ENCODE data around the gene CFDP1.

The CFDP1 gene

DNA sequence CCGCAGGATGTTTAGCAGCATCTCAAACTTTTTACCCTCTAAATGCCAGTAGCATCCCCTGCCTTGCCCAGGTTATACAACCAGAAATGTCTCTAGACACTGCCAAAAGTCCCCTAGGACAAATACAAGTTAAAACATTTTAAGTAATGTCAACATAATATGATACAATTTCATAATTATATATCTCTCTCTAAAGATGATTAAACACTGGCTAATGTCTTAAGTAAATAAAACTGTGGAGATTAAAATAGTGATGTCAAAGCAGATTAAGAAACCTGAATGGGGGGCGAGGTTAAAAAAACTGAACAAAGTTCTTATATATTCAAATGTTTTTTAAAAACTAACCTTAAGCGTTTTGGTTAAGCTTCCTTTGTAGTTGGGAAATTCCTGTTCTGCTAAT is 62.1 kb downstream of the CFDP1 start:
- H2BK15ac ChIP-seq (replicated peaks; ENCODE audit: low read depth): no peak overlapping the region
- WGBS (ENCODE audit: extremely low coverage, insufficient coverage, low lambda C conversion rate): no CpG with 5 or more reads among the region's 3 CpGs
- no peak overlapping the region for H4K5ac ChIP-seq (ENCODE audit: low read length)
- no peak overlapping the region for H3K4me3 ChIP-seq (ENCODE audit: low read length)
- H3K79me2 ChIP-seq (ENCODE audit: control insufficient read depth, insufficient read depth, low read length): no peaks in the 10 kb centered on the region
- no peak overlapping the region for H2BK120ac ChIP-seq (ENCODE audit: low read depth, low read length)
- H2AK5ac ChIP-seq (ENCODE audit: low read length): no peak overlapping the region
- no peaks in the 10 kb centered on the region for H3K79me1 ChIP-seq (ENCODE audit: low read length)
- H3K4ac ChIP-seq (ENCODE audit: low read depth, low read length): no peak overlapping the region
- H2BK5ac ChIP-seq (ENCODE audit: low read length): no peak overlapping the region
- H3K56ac ChIP-seq (ENCODE audit: low read length): no peak overlapping the region
- no peak overlapping the region for H3K4me2 ChIP-seq (ENCODE audit: low read length)
- H3K36me3 ChIP-seq (ENCODE audit: control insufficient read depth, insufficient read depth, low read length): no peaks in the 10 kb centered on the region
- H3K27ac ChIP-seq (ENCODE audit: low read depth, low read length): no peak overlapping the region
- no peak overlapping the region for H3K23ac ChIP-seq (ENCODE audit: low read length)
- H3K18ac ChIP-seq (ENCODE audit: low read length): no peak overlapping the region
- H4K8ac ChIP-seq (ENCODE audit: low read depth, low read length): no peak overlapping the region
- H3K9ac ChIP-seq (ENCODE audit: low read length): no peak overlapping the region
- H3K27me3 ChIP-seq (ENCODE audit: insufficient read depth, low read length, poor library complexity): no peaks in the 10 kb centered on the region
- H3K4me1 ChIP-seq (ENCODE audit: control insufficient read depth, low read depth, low read length): no peaks in the 10 kb centered on the region
- no peak for DNase-seq

DNA sequence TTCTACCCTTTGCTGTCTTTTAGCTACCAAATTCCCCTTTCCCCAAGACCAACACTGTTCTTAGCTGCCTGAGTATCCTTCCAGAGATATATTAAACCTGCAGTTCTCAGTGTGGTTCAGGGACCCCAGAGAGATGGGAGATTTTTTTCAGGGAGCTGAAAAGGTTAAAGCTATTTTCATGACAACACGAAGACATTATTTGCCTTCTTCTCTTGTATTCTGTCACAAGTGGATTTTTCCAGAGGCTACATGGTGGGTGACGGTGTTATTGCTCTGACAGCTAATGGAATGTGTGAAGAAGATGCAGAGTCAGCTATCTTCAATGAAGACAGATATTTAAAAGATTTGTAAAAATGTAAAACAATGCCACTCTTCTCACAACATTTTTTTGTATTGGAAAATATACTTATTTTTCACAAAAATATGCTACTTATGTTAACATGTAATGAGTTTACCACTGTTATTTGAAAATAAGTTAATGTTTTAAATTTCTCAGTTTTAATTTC is 69.0 kb downstream of the CFDP1 start:
- no CpG with 5 or more reads among the region's 2 CpGs for WGBS (ENCODE audit: extremely low coverage, insufficient coverage, low lambda C conversion rate)
- no peak overlapping the region for H3K56ac ChIP-seq (ENCODE audit: low read length)
- no peak overlapping the region for H2BK120ac ChIP-seq (ENCODE audit: low read depth, low read length)
- no peak overlapping the region for H3K18ac ChIP-seq (ENCODE audit: low read length)
- no peaks in the 10 kb centered on the region for H3K36me3 ChIP-seq (ENCODE audit: control insufficient read depth, insufficient read depth, low read length)
- no peak for DNase-seq
- H3K4me2 ChIP-seq (ENCODE audit: low read length): no peak overlapping the region
- no peak overlapping the region for H2AK5ac ChIP-seq (ENCODE audit: low read length)
- H4K8ac ChIP-seq (ENCODE audit: low read depth, low read length): no peak overlapping the region
- no peak overlapping the region for H4K5ac ChIP-seq (ENCODE audit: low read length)
- H3K79me2 ChIP-seq (ENCODE audit: control insufficient read depth, insufficient read depth, low read length): no peaks in the 10 kb centered on the region
- H2BK5ac ChIP-seq (ENCODE audit: low read length): no peak overlapping the region
- no peaks in the 10 kb centered on the region for H3K79me1 ChIP-seq (ENCODE audit: low read length)
- no peak overlapping the region for H3K4me3 ChIP-seq (ENCODE audit: low read length)
- H3K23ac ChIP-seq (ENCODE audit: low read length): no peak overlapping the region
- H3K9ac ChIP-seq (ENCODE audit: low read length): no peak overlapping the region
- H3K27ac ChIP-seq (ENCODE audit: low read depth, low read length): no peak overlapping the region
- no peaks in the 10 kb centered on the region for H3K27me3 ChIP-seq (ENCODE audit: insufficient read depth, low read length, poor library complexity)
- H2BK15ac ChIP-seq (replicated peaks; ENCODE audit: low read depth): no peak overlapping the region
- H3K4me1 ChIP-seq (ENCODE audit: control insufficient read depth, low read depth, low read length): no peaks in the 10 kb centered on the region
- H3K4ac ChIP-seq (ENCODE audit: low read depth, low read length): no peak overlapping the region

DNA sequence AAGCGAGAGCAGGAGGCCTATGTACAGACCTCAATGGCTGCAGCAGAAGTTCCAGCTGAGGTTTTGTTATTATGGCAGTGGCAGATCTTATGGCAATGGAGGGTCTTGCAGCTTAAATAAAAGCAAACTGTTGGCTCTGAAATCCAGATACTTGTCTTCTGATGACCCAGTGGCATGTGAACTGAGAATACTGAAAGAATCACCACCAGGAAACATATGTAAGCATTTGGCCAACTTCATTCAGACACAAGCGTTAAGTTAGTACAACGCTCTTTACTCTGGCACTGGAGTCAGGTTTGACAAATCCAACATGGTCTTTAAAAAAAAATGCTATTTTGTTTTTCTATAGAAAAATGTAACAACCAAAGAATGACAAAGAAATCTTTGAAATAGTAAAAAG is 70.5 kb downstream of the CFDP1 start:
- H3K4me3 ChIP-seq (ENCODE audit: low read length): no peak overlapping the region
- no peak overlapping the region for H3K56ac ChIP-seq (ENCODE audit: low read length)
- WGBS (ENCODE audit: extremely low coverage, insufficient coverage, low lambda C conversion rate): no CpG with 5 or more reads among the region's 3 CpGs
- no peak overlapping the region for H4K8ac ChIP-seq (ENCODE audit: low read depth, low read length)
- DNase-seq: no peak
- H2BK5ac ChIP-seq (ENCODE audit: low read length): no peak overlapping the region
- H3K79me2 ChIP-seq (ENCODE audit: control insufficient read depth, insufficient read depth, low read length): no peaks in the 10 kb centered on the region
- no peaks in the 10 kb centered on the region for H3K27me3 ChIP-seq (ENCODE audit: insufficient read depth, low read length, poor library complexity)
- H3K4me2 ChIP-seq (ENCODE audit: low read length): no peak overlapping the region
- no peaks in the 10 kb centered on the region for H3K36me3 ChIP-seq (ENCODE audit: control insufficient read depth, insufficient read depth, low read length)
- no peak overlapping the region for H3K4ac ChIP-seq (ENCODE audit: low read depth, low read length)
- H2BK120ac ChIP-seq (ENCODE audit: low read depth, low read length): no peak overlapping the region
- H3K79me1 ChIP-seq (ENCODE audit: low read length): no peaks in the 10 kb centered on the region
- no peak overlapping the region for H3K27ac ChIP-seq (ENCODE audit: low read depth, low read length)
- no peak overlapping the region for H3K9ac ChIP-seq (ENCODE audit: low read length)
- no peak overlapping the region for H2AK5ac ChIP-seq (ENCODE audit: low read length)
- no peak overlapping the region for H2BK15ac ChIP-seq (replicated peaks; ENCODE audit: low read depth)
- H3K23ac ChIP-seq (ENCODE audit: low read length): no peak overlapping the region
- H3K4me1 ChIP-seq (ENCODE audit: control insufficient read depth, low read depth, low read length): no peaks in the 10 kb centered on the region
- H4K5ac ChIP-seq (ENCODE audit: low read length): no peak overlapping the region
- no peak overlapping the region for H3K18ac ChIP-seq (ENCODE audit: low read length)

DNA sequence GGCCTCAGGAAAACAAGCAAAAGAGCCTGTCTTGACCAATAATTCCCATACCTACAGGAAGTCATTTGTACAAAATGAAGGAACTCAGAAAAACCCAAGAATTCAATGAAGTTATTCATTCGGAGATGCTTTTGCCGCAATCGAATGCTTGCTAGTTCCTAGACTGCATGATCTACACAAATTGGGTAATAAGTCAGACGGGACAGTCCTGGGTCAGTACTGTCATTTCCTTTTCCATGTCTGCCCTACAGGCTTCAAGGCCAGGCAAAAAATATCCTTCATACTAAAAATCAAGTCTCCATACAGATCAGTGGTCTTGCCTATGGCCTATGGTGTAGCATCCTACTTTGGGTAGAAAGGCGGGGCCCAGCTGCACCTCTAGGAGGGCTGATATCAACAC is 71.4 kb downstream of the CFDP1 start:
- no peak overlapping the region for H3K4ac ChIP-seq (ENCODE audit: low read depth, low read length)
- DNase-seq: no peak
- no peak overlapping the region for H3K4me2 ChIP-seq (ENCODE audit: low read length)
- no peak overlapping the region for H3K4me3 ChIP-seq (ENCODE audit: low read length)
- H3K79me2 ChIP-seq (ENCODE audit: control insufficient read depth, insufficient read depth, low read length): no peaks in the 10 kb centered on the region
- no peak overlapping the region for H2BK120ac ChIP-seq (ENCODE audit: low read depth, low read length)
- no peaks in the 10 kb centered on the region for H3K36me3 ChIP-seq (ENCODE audit: control insufficient read depth, insufficient read depth, low read length)
- no peak overlapping the region for H2BK15ac ChIP-seq (replicated peaks; ENCODE audit: low read depth)
- no peaks in the 10 kb centered on the region for H3K4me1 ChIP-seq (ENCODE audit: control insufficient read depth, low read depth, low read length)
- no peak overlapping the region for H3K27ac ChIP-seq (ENCODE audit: low read depth, low read length)
- H3K23ac ChIP-seq (ENCODE audit: low read length): no peak overlapping the region
- H3K27me3 ChIP-seq (ENCODE audit: insufficient read depth, low read length, poor library complexity): no peaks in the 10 kb centered on the region
- no peak overlapping the region for H2BK5ac ChIP-seq (ENCODE audit: low read length)
- no peak overlapping the region for H4K5ac ChIP-seq (ENCODE audit: low read length)
- no peak overlapping the region for H4K8ac ChIP-seq (ENCODE audit: low read depth, low read length)
- H2AK5ac ChIP-seq (ENCODE audit: low read length): no peak overlapping the region
- WGBS (ENCODE audit: extremely low coverage, insufficient coverage, low lambda C conversion rate): no CpG with 5 or more reads among the region's 5 CpGs
- H3K18ac ChIP-seq (ENCODE audit: low read length): no peak overlapping the region
- no peak overlapping the region for H3K9ac ChIP-seq (ENCODE audit: low read length)
- H3K79me1 ChIP-seq (ENCODE audit: low read length): no peaks in the 10 kb centered on the region
- H3K56ac ChIP-seq (ENCODE audit: low read length): no peak overlapping the region

DNA sequence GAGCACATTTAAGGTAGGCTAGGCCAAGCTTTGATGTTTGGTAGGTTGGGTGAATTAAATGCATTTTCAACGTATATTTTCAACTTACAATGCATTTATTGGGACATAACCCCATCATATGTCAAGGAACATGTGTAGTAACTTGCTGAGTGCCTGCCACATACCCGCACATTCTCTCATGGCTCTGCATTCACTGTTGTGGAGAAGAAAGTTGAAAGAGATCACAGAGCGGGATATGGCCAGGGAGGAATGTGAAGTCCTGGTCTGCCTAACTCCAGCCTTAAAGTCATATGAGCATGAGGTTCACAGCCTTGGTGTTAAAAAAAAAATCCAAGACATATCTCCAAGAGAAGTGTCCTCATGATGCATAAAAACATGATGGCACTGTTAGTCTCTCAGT is 79.1 kb downstream of the CFDP1 start:
- H3K56ac ChIP-seq (ENCODE audit: low read length): no peak overlapping the region
- H3K79me1 ChIP-seq (ENCODE audit: low read length): no peaks in the 10 kb centered on the region
- DNase-seq: no peak
- no peaks in the 10 kb centered on the region for H3K27me3 ChIP-seq (ENCODE audit: insufficient read depth, low read length, poor library complexity)
- no CpG with 5 or more reads among the region's 3 CpGs for WGBS (ENCODE audit: extremely low coverage, insufficient coverage, low lambda C conversion rate)
- H4K5ac ChIP-seq (ENCODE audit: low read length): no peak overlapping the region
- no peaks in the 10 kb centered on the region for H3K36me3 ChIP-seq (ENCODE audit: control insufficient read depth, insufficient read depth, low read length)
- no peak overlapping the region for H3K4me3 ChIP-seq (ENCODE audit: low read length)
- no peak overlapping the region for H2BK5ac ChIP-seq (ENCODE audit: low read length)
- no peak overlapping the region for H3K27ac ChIP-seq (ENCODE audit: low read depth, low read length)
- no peak overlapping the region for H3K4me2 ChIP-seq (ENCODE audit: low read length)
- H4K8ac ChIP-seq (ENCODE audit: low read depth, low read length): no peak overlapping the region
- H2AK5ac ChIP-seq (ENCODE audit: low read length): no peak overlapping the region
- no peak overlapping the region for H3K9ac ChIP-seq (ENCODE audit: low read length)
- no peak overlapping the region for H3K18ac ChIP-seq (ENCODE audit: low read length)
- H3K23ac ChIP-seq (ENCODE audit: low read length): no peak overlapping the region
- H2BK120ac ChIP-seq (ENCODE audit: low read depth, low read length): no peak overlapping the region
- no peaks in the 10 kb centered on the region for H3K79me2 ChIP-seq (ENCODE audit: control insufficient read depth, insufficient read depth, low read length)
- H3K4me1 ChIP-seq (ENCODE audit: control insufficient read depth, low read depth, low read length): no peaks in the 10 kb centered on the region
- no peak overlapping the region for H3K4ac ChIP-seq (ENCODE audit: low read depth, low read length)
- H2BK15ac ChIP-seq (replicated peaks; ENCODE audit: low read depth): no peak overlapping the region

DNA sequence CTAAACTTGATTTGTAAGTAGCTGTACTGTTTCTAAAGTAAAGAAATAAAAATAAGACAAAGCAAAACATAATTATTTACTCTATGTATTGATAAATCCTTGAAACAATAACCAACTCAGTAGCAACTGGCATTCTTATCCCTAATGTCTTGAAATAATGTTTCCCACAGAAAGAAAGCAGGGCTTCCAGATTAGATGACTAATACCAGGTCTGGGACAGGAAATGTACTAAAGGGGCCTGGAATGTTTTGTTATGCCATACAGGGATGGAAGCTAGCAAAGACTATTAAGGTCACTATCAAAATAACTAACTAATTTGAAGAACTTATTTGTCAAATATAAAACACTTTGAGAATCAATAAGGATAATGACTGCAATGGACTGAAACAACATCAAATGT is 82.1 kb downstream of the CFDP1 start:
- Histone ChIP-seq H2AK5ac (ENCODE audit: low read length) (no peak overlapping the region), H3K23ac (ENCODE audit: low read length) (no peak overlapping the region), H3K27me3 (ENCODE audit: insufficient read depth, low read length, poor library complexity) (no peaks in the 10 kb centered on the region), H3K79me2 (ENCODE audit: control insufficient read depth, insufficient read depth, low read length) (no peaks in the 10 kb centered on the region), H2BK15ac (replicated peaks; ENCODE audit: low read depth) (no peak overlapping the region), H4K5ac (ENCODE audit: low read length) (no peak overlapping the region), H3K4me1 (ENCODE audit: control insufficient read depth, low read depth, low read length) (no peaks in the 10 kb centered on the region), H2BK120ac (ENCODE audit: low read depth, low read length) (no peak overlapping the region), H3K18ac (ENCODE audit: low read length) (no peak overlapping the region), H3K27ac (ENCODE audit: low read depth, low read length) (no peak overlapping the region), H3K9ac (ENCODE audit: low read length) (no peak overlapping the region), H3K4me2 (ENCODE audit: low read length) (no peak overlapping the region), H4K8ac (ENCODE audit: low read depth, low read length) (no peak overlapping the region), H3K36me3 (ENCODE audit: control insufficient read depth, insufficient read depth, low read length) (no peaks in the 10 kb centered on the region), H2BK5ac (ENCODE audit: low read length) (no peak overlapping the region), H3K79me1 (ENCODE audit: low read length) (no peaks in the 10 kb centered on the region), H3K4me3 (ENCODE audit: low read length) (no peak overlapping the region), H3K4ac (ENCODE audit: low read depth, low read length) (no peak overlapping the region), H3K56ac (ENCODE audit: low read length) (no peak overlapping the region)
- no peak for DNase-seq
